Activated CD8-positive, alpha-beta memory T cell treated with anti-CD3 and anti-CD28 coated beads, Interleukin-2, amount 50 U/mL, for 24 hours (primary cell): Measurements from ENCODE around the gene ASB4.
"Not testable (repeated sequence)": the region's sequence is repeated elsewhere in the genome, so short reads cannot be mapped to it uniquely, and the experiment has no call there.

ENCODE experiments used
- DNase-seq: peaks from one replicate; pipeline ENCODE4 v3.0.0-alpha.2; 2020; ENCODE audit errors: extremely low read depth

The ASB4 gene

GRCh38 chr7:95479992-95480624 lies 5.6 kb upstream of the ASB4 start:
- no peak for DNase-seq

- no peak for DNase-seq
Observed at GRCh38 chr7:95481271-95482165, 4.2 kb upstream of the ASB4 start.

DNA sequence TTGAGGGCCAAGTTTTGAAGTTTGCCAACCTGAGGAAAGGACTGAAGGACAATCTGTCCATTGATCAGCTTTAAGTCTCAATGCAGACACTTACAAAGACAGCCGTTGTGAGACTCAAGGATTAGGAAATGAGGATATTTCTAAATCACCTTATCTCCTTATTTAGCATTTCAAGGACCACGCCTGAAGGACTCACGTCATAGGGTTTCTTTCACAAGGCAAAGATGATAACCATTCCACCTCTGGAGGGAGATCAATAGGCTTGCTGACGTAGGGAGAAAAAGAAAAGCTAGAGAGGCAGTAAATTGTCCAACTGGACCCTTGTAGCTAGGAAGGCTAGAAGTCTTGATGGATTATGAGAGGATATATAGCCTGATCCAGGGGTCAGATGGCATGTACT lies 3.3 kb upstream of the ASB4 start:
- no peak for DNase-seq

DNA sequence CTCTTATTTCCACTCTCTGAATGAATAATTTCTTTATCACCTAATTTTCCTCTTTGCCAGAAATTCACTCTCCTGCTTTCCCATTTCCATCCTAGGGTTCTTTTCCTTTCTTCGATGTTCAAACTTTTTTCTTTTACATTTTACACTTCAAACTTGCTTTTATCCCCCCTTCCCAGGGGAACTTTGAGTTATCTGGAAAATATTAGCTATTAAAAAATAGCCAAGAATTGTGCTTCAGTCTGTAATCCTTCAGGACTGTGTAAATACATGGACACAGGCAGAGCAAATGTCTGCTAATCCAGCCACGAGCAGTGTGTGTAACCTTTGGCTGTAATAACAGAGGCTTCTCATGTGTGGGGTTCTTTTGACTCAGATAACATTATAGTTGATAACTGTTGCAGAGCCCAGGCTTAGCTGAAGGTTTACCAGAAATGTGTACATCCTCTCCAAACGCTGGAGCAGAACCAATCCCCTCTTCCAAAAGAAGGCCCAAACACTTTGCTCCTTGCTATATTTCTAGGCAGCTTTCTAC lies 4.6 kb downstream of the ASB4 start:
- DNase-seq = no peak

- DNase-seq = no peak
Observed at GRCh38 chr7:95491201-95491600, 5.5 kb downstream of the ASB4 start.

DNA sequence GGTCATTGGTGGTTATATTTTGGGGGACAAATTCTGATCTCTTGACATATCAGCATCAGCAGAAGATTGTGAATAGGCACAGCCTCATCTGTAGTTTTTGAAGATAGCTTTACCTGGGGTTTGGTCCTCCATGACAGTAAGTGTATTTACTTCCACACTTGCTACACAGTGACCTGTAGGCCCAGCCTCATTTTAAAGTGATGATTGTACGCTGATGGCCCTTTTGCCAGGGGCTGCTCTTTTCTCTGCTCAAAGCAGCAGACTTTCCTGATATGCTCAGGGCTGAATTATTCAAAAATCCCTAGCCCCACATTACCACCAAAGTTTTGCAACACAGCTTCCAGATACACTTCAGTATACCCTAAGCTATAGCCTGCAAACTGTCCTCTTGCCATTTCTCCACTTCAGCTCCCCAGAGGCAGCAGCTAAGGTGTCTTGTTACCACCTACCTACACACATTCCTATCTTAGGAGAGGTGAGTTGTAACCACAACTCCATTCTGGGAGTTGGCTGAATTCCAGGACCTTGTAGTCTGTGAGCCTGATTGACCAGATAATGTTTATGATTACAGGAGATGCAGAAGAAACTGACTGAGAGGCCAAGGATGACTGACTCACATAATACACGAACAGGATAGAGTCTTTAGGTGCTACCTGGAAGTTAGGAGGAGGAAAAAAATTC lies 6.0 kb downstream of the ASB4 start:
- DNase-seq = no peak

- no peak for DNase-seq
Observed at GRCh38 chr7:95493247-95493646, 7.5 kb downstream of the ASB4 start.

DNA sequence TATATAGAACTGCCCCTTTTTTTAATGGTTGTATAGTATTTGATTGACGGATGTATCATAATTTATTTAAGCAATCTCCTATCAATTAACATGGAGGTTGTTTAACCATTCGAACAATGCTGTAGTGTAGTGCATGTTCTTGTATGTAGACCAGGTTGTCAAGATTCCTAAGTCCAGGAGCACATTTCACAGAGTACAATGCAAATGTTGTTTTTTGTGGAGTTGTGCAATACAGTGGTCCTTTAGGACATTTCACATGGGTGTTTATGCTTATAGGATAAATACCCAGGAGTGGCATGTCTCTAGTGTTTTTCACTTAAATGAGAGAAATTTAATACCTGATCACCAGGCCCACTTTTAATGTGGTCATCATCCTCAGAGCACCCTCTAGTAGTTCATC lies 8.1 kb downstream of the ASB4 start:
- no peak for DNase-seq

- no peak for DNase-seq
Observed at GRCh38 chr7:95501261-95501832, 15.6 kb downstream of the ASB4 start.

GRCh38 chr7:95502403-95502802 lies 16.7 kb downstream of the ASB4 start:
- no peak for DNase-seq

DNA sequence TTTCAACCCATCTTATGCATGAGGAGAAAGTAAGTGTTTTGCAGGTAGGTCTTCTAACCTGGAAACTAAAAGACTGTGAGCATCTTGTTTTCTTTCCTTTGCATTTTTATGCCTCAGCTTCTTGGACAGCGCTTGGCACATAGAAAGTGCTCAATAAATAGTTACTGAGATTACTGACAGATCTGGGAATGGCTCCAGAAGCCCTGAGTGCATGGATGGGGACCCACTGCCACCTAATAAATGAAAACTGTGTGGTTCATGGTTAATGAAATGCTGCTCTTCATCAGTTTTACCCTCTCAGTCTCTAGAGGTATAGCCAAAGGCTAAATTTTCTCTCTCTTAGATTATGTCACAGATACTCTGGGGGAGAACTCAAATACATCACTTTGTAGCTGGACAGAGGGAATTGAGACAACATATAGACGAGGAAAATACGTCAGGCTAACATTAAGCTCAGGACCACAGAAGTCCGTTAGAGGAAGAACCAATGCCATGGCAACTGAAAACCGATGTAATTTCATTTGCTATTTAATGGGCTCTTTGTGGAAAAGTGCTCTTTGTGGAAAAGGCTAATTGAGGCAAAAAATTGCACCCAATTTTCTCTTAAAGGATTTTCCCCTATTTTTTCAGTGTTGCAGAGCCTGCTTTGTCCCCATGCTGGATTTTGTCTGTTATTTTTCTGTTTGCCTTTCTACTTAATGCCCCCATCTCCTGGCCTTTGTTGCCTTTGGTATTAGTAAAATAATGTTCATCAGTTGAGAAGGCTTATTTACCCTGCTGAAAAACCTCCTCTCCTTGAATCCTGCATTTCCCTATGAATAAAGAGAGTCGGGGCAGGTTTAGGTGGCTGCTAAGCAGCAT lies 17.8 kb downstream of the ASB4 start:
- no peak for DNase-seq

DNA sequence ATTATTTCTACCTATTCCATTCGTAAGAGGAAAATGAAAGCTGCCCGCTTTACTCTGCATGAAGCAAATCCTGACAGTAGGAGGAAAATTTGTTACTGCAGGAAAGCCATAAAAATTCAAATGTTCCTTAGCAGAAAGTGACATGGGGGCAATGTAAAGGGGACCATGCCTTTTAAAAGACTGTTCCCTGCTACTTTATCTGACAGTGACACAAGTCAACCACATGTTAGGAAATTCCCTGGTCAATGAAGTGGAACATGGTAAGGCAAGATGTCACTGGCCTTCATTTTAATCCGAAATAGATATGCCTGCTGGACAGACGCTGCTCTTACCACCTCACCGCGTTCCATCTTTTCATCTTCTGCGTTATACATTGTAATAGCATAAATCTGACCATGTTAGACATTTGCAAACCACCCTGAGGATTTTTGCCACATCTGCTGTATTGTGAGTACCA lies 18.4 kb downstream of the ASB4 start:
- DNase-seq = not testable (repeated sequence)

GRCh38 chr7:95508780-95509179 lies 23.0 kb downstream of the ASB4 start:
- no peak for DNase-seq

DNA sequence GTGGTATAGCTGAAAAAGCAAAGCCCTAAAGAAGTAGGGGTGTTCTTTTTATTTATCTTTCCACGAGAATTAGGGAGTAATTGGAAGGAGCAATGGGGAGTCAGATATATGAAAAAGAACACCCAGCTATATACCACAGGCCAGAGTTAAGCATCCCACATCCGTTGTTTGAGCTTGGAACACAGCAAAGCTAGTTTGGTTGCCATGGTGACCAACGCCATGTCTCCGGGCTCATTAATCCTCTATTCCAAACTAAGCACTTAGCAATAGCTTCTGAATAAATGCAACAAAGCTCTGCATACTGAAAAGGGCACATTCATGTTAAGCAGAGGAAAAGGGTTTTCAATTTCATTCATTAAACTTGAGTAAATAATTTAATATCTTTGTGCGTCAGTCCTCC lies 23.5 kb downstream of the ASB4 start:
- no peak for DNase-seq

DNA sequence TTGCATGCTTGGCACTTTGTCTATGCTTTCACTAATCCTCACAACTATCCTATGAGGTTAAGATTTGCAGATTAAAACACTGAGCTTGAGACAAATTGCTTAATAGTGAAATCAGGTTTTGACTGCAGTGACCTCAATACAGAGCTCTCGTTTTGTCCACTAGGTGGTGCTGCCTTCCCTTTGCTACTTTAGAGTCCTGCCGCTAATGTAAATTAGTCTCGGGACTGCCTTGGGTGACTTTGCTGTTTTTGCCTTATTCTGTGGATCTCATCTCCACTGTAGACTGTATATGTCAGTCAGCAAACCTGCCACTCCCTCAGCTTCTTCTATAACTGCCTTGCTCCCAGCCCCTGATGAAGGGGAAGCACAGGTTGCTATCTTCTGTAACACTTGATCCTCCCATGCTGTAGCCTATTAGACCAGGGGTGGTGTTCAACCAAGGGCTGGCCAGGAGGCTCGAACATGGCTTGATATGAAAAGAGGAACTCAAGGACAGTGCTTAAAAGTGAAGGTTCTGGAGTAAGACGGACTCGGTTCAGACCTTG lies 26.0 kb downstream of the ASB4 start:
- peak; percentile 14 for DNase-seq

GRCh38 chr7:95517458-95517857 lies 31.7 kb downstream of the ASB4 start:
- DNase-seq = no peak

DNA sequence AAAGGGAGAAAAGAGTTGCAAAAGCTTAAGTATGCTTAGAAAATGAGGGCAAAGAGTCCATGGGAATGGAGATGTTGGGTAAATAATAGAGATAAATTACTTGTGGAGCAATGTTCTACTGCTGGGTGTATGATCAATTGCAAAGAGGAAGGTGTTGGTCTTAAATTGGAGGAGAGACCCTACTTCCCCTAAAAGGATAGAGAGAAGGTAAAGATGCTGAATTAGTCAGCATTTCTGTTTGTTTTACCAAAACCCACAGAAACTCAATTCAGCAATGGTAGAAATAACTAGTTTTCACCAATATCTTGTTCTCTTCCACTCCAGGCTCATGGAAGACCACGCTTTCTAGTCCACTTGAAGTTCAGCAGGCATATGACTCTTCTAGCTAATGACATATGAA lies 32.1 kb downstream of the ASB4 start:
- DNase-seq = no peak

- no peak for DNase-seq
Observed at GRCh38 chr7:95520136-95520535, 34.4 kb downstream of the ASB4 start.

DNA sequence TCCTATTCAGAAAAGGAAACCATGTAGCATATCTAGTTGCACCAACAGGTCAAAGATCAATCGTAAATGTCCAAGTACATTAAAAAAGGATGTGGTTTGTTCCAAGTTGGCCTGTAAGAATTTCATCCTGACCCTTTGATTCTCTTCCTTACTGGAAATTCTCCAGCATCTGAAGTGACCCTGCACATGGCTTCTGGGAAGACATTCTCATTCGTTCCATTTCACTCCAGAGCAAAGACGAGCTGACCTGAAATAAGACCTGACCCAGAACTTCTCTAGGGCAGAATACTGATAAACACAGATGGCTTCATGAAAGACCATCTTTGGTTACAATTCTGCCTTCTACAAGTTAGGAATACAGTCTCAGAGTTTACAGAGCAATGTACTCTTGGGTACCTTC lies 39.8 kb downstream of the ASB4 start:
- no peak for DNase-seq

- DNase-seq = no peak
Observed at GRCh38 chr7:95526128-95526738, 40.5 kb downstream of the ASB4 start.
